ENCODE measurements around the gene TMEM156.
A peak's percentile ranks its signal among the peaks of the same experiment; 100 is the strongest.

TMEM156 gene

GRCh38 chr4:38957261-38957815, 74.9 kb downstream of the TMEM156 start:
- H3K4me3 ChIP-seq (ENCODE audit: low read depth, low read length): no peak overlapping the region
- no peaks in the 10 kb centered on the region for H3K36me3 ChIP-seq
- no peak overlapping the region for H3K27ac ChIP-seq
- no peak for DNase-seq
- H3K9me3 ChIP-seq (ENCODE audit: severe bottlenecking): peaks cover 3% of the 10 kb centered on the region
- no peak for TF ChIP-seq CTCF (IDR thresholded peaks at IDR 0.05; ENCODE audit: low read depth, low read length)
- no peaks in the 10 kb centered on the region for H3K27me3 ChIP-seq (ENCODE audit: insufficient read depth, low read depth, severe bottlenecking)

GRCh38 chr4:38955957-38956356, 76.3 kb downstream of the TMEM156 start:
- TF ChIP-seq CTCF (IDR thresholded peaks at IDR 0.05; ENCODE audit: low read depth, low read length): no peak
- Histone ChIP-seq H3K27ac (no peak overlapping the region), H3K36me3 (no peaks in the 10 kb centered on the region), H3K4me3 (ENCODE audit: low read depth, low read length) (no peak overlapping the region), H3K27me3 (ENCODE audit: insufficient read depth, low read depth, severe bottlenecking) (no peaks in the 10 kb centered on the region), H3K9me3 (ENCODE audit: severe bottlenecking) (peaks cover 3% of the 10 kb centered on the region)
- no peak for DNase-seq

- DNase-seq: peak; percentile 22
- Histone ChIP-seq H3K36me3 (no peaks in the 10 kb centered on the region), H3K27ac (no peak overlapping the region), H3K9me3 (ENCODE audit: severe bottlenecking) (no peaks in the 10 kb centered on the region), H3K27me3 (ENCODE audit: insufficient read depth, low read depth, severe bottlenecking) (no peaks in the 10 kb centered on the region), H3K4me3 (ENCODE audit: low read depth, low read length) (no peak overlapping the region)
- no peak for TF ChIP-seq CTCF (IDR thresholded peaks at IDR 0.05; ENCODE audit: low read depth, low read length)
These were observed 77.5 kb downstream of the TMEM156 start for GRCh38 chr4:38954727-38955126.

GRCh38 chr4:38952017-38952416, 80.2 kb downstream of the TMEM156 start:
- no peaks in the 10 kb centered on the region for H3K27me3 ChIP-seq (ENCODE audit: insufficient read depth, low read depth, severe bottlenecking)
- no peak overlapping the region for H3K27ac ChIP-seq
- no peak for DNase-seq
- no peaks in the 10 kb centered on the region for H3K36me3 ChIP-seq
- no peaks in the 10 kb centered on the region for H3K9me3 ChIP-seq (ENCODE audit: severe bottlenecking)
- H3K4me3 ChIP-seq (ENCODE audit: low read depth, low read length): no peak overlapping the region
- TF ChIP-seq CTCF (IDR thresholded peaks at IDR 0.05; ENCODE audit: low read depth, low read length): no peak

GRCh38 chr4:38951598-38951997, 80.6 kb downstream of the TMEM156 start:
- Histone ChIP-seq H3K9me3 (ENCODE audit: severe bottlenecking) (no peaks in the 10 kb centered on the region), H3K27ac (no peak overlapping the region), H3K36me3 (no peaks in the 10 kb centered on the region), H3K4me3 (ENCODE audit: low read depth, low read length) (no peak overlapping the region), H3K27me3 (ENCODE audit: insufficient read depth, low read depth, severe bottlenecking) (no peaks in the 10 kb centered on the region)
- no peak for TF ChIP-seq CTCF (IDR thresholded peaks at IDR 0.05; ENCODE audit: low read depth, low read length)
- no peak for DNase-seq

- TF ChIP-seq CTCF (IDR thresholded peaks at IDR 0.05; ENCODE audit: low read depth, low read length): no peak
- Histone ChIP-seq H3K4me3 (ENCODE audit: low read depth, low read length) (no peak overlapping the region), H3K27me3 (ENCODE audit: insufficient read depth, low read depth, severe bottlenecking) (no peaks in the 10 kb centered on the region), H3K27ac (no peak overlapping the region), H3K36me3 (no peaks in the 10 kb centered on the region), H3K9me3 (ENCODE audit: severe bottlenecking) (no peaks in the 10 kb centered on the region)
- DNase-seq: no peak
These were observed 81.5 kb downstream of the TMEM156 start for GRCh38 chr4:38950734-38951133.
